Fibroblast of the aortic adventitia (primary cell): ENCODE results near the gene IL6R. TPM values are rescaled to one million over a fixed set of nuclear protein-coding genes. Genes with fewer than 3 reads are reported as not detected.

Experiments used
- DNase-seq: peaks from one replicate; pipeline ENCODE4 v3.0.0-alpha.2; 2010; ENCODE audit warnings: low read depth
- H3K4me3 ChIP-seq: 2 replicates; pipeline ENCODE4 v1.5.1; 2011; ENCODE audit warnings: low read depth, mild to moderate bottlenecking, control low read depth, low read length, moderate library complexity
- CTCF ChIP-seq: IDR thresholded peaks from 2 replicates; pipeline ENCODE4 v1.5.1; 2011; ENCODE audit warnings: mild to moderate bottlenecking, low read length, control low read depth, inconsistent platforms; ENCODE audit not compliant: insufficient read depth
- total RNA-seq: library from RNA; depleted of rRNA; stranded (reverse); fragments of >200 nt; gene quantifications from 2 replicates; pipeline ENCODE4 v1.2.3, GENCODE V29; 2012; ENCODE audit warnings: low replicate concordance

IL6R gene
- total RNA-seq, 1 donor = 5.3 TPM

- no peak overlapping the region for H3K4me3 ChIP-seq
- no peak for DNase-seq
- TF ChIP-seq CTCF = no peak
These were observed 20.3 kb upstream of the IL6R start for GRCh38 chr1:154384650-154385489.

GRCh38 chr1:154386643-154387352 lies 18.3 kb upstream of the IL6R start:
- DNase-seq = no peak
- no peak for TF ChIP-seq CTCF
- no peak overlapping the region for H3K4me3 ChIP-seq

GRCh38 chr1:154391086-154391770 lies 13.9 kb upstream of the IL6R start:
- DNase-seq = no peak
- TF ChIP-seq CTCF = no peak
- H3K4me3 ChIP-seq = no peak overlapping the region

- no peak overlapping the region for H3K4me3 ChIP-seq
- DNase-seq = no peak
- no peak for TF ChIP-seq CTCF
These were observed 7.0 kb upstream of the IL6R start for GRCh38 chr1:154398141-154398540.

GRCh38 chr1:154398678-154399077 lies 6.5 kb upstream of the IL6R start:
- TF ChIP-seq CTCF = no peak

GRCh38 chr1:154400381-154400801 lies 4.8 kb upstream of the IL6R start:
- no peak overlapping the region for H3K4me3 ChIP-seq
- no peak for TF ChIP-seq CTCF
- DNase-seq = no peak

More at GRCh38 chr1:154398678-154399077, 6.5 kb upstream of the IL6R start:
- DNase-seq = no peak
- H3K4me3 ChIP-seq = no peak overlapping the region
